ENCODE measurements around the gene ZDHHC24.

The ZDHHC24 gene

GRCh38 chr11:66564984-66565383 lies 19.1 kb upstream of the ZDHHC24 start:
- TF ChIP-seq CTCF (IDR thresholded peaks at IDR 0.05; ENCODE audit: low read depth, low read length): no peak
- no peak overlapping the region for H3K4me3 ChIP-seq (ENCODE audit: low read depth, low read length)
- in situ Hi-C loops (cut with HindIII; ENCODE audit: low sequenced_read_pairs): no loop called here
- no peak for DNase-seq (ENCODE audit: low read depth, low spot score)

GRCh38 chr11:66564538-66564937 lies 18.7 kb upstream of the ZDHHC24 start:
- in situ Hi-C loops (cut with HindIII; ENCODE audit: low sequenced_read_pairs): no loop called here
- no peak for TF ChIP-seq CTCF (IDR thresholded peaks at IDR 0.05; ENCODE audit: low read depth, low read length)
- no peak overlapping the region for H3K4me3 ChIP-seq (ENCODE audit: low read depth, low read length)
- DNase-seq (ENCODE audit: low read depth, low spot score): no peak

- no peak overlapping the region for H3K4me3 ChIP-seq (ENCODE audit: low read depth, low read length)
- no peak for DNase-seq (ENCODE audit: low read depth, low spot score)
- TF ChIP-seq CTCF (IDR thresholded peaks at IDR 0.05; ENCODE audit: low read depth, low read length): no peak
- in situ Hi-C loops (cut with HindIII; ENCODE audit: low sequenced_read_pairs): no loop called here
Measured at GRCh38 chr11:66563832-66564231, 18.0 kb upstream of the ZDHHC24 start.

GRCh38 chr11:66562907-66563583 lies 17.2 kb upstream of the ZDHHC24 start:
- no peak for TF ChIP-seq CTCF (IDR thresholded peaks at IDR 0.05; ENCODE audit: low read depth, low read length)
- H3K4me3 ChIP-seq (ENCODE audit: low read depth, low read length): no peak overlapping the region
- no peak for DNase-seq (ENCODE audit: low read depth, low spot score)
- in situ Hi-C loops (cut with HindIII; ENCODE audit: low sequenced_read_pairs): no loop called here

GRCh38 chr11:66562275-66562674 lies 16.4 kb upstream of the ZDHHC24 start:
- in situ Hi-C loops (cut with HindIII; ENCODE audit: low sequenced_read_pairs): no loop called here
- no peak for DNase-seq (ENCODE audit: low read depth, low spot score)
- TF ChIP-seq CTCF (IDR thresholded peaks at IDR 0.05; ENCODE audit: low read depth, low read length): no peak
- H3K4me3 ChIP-seq (ENCODE audit: low read depth, low read length): no peak overlapping the region

- in situ Hi-C loops (cut with HindIII; ENCODE audit: low sequenced_read_pairs): no loop called here
- no peak for DNase-seq (ENCODE audit: low read depth, low spot score)
- no peak for TF ChIP-seq CTCF (IDR thresholded peaks at IDR 0.05; ENCODE audit: low read depth, low read length)
Measured at GRCh38 chr11:66561975-66562248, 16.1 kb upstream of the ZDHHC24 start.

More at GRCh38 chr11:66561975-66562248, 16.1 kb upstream of the ZDHHC24 start:
- H3K4me3 ChIP-seq (ENCODE audit: low read depth, low read length): no peak overlapping the region

All from astrocyte of the spinal cord (primary cell).